Liver (tissue), 3 donors: ENCODE results near the gene SERPINB10.

Experiments used
- FOXA2 ChIP-seq: IDR thresholded peaks from 2 replicates; pipeline ENCODE4 v1.6.1; 2016; ENCODE audit warnings: antibody characterized with exemption
- RAD21 ChIP-seq, 2 donors: IDR thresholded peaks; 2 replicates each; pipeline ENCODE4 v1.6.1; 2016; ENCODE audit warnings: antibody characterized with exemption in 2 of 2, mild to moderate bottlenecking in 2 of 2
- REST ChIP-seq: IDR thresholded peaks from 2 replicates; pipeline ENCODE4 v1.6.1; 2016; ENCODE audit warnings: antibody characterized with exemption, mild to moderate bottlenecking
- RXRA ChIP-seq, 2 donors: IDR thresholded peaks; 2 replicates each; pipeline ENCODE4 v1.6.1; 2017 to 2018; ENCODE audit warnings: antibody characterized with exemption in 2 of 2, mild to moderate bottlenecking in 1 of 2
- TAF1 ChIP-seq: conservative IDR thresholded peaks from 2 replicates; pipeline ENCODE4 v1.6.1; 2016; ENCODE audit warnings: antibody characterized with exemption, mild to moderate bottlenecking
- YY1 ChIP-seq: IDR thresholded peaks from 2 replicates; pipeline ENCODE4 v1.6.1; 2016; ENCODE audit warnings: antibody characterized with exemption, mild to moderate bottlenecking
- ZBTB33 ChIP-seq: IDR thresholded peaks from 2 replicates; pipeline ENCODE4 v1.6.1; 2016; ENCODE audit warnings: antibody characterized with exemption
- TF ChIP-seq, protein P1 (sequence below): IDR thresholded peaks from 2 replicates; pipeline ENCODE4 v1.6.1; 2016; ENCODE audit warnings: antibody characterized with exemption
- TF ChIP-seq, protein P2 (sequence below): fragments of 150-350 bp; IDR thresholded peaks from 2 replicates; pipeline ENCODE4 v1.5.1; 2017; ENCODE audit warnings: improper control_type of control experiment, low read depth, low read length; ENCODE audit not compliant: missing input control
- donor health status: healthy.
- donor health status: healthy.

GRCh38 chr18:63956755-63957154, 49.0 kb downstream of the SERPINB10 start:
- TF ChIP-seq, protein P1, sequence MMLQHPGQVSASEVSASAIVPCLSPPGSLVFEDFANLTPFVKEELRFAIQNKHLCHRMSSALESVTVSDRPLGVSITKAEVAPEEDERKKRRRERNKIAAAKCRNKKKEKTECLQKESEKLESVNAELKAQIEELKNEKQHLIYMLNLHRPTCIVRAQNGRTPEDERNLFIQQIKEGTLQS: no peak
- TF ChIP-seq, protein P2, sequence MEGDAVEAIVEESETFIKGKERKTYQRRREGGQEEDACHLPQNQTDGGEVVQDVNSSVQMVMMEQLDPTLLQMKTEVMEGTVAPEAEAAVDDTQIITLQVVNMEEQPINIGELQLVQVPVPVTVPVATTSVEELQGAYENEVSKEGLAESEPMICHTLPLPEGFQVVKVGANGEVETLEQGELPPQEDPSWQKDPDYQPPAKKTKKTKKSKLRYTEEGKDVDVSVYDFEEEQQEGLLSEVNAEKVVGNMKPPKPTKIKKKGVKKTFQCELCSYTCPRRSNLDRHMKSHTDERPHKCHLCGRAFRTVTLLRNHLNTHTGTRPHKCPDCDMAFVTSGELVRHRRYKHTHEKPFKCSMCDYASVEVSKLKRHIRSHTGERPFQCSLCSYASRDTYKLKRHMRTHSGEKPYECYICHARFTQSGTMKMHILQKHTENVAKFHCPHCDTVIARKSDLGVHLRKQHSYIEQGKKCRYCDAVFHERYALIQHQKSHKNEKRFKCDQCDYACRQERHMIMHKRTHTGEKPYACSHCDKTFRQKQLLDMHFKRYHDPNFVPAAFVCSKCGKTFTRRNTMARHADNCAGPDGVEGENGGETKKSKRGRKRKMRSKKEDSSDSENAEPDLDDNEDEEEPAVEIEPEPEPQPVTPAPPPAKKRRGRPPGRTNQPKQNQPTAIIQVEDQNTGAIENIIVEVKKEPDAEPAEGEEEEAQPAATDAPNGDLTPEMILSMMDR: no peak
- TF ChIP-seq RXRA (IDR thresholded peaks at IDR 0.05) (no peak), TAF1 (no peak), YY1 (no peak), FOXA2 (no peak), REST (no peak), ZBTB33 (no peak), RAD21 (IDR thresholded peaks at IDR 0.05) (no peak)
